Spleen (tissue), 11 donors: ENCODE results near the gene FOS. TPM values are rescaled to one million over a fixed set of nuclear protein-coding genes. Genes with fewer than 3 reads are reported as not detected.

ENCODE experiments used
- DNase-seq: peaks from one replicate; pipeline ENCODE4 v3.0.0-alpha.2; 2020
- H3K27ac ChIP-seq, 8 donors: fragments of 200-600 bp; sonication (generic) in 7 of 8; 1 replicate in 4 of 8; 2 replicates in 4 of 8; pipeline versions ENCODE4 v1.5.0 to v1.8.0; 2016 to 2021; ENCODE audit warnings: inconsistent platforms in 4 of 8, mild to moderate bottlenecking in 4 of 8, moderate library complexity in 1 of 8
- H3K27me3 ChIP-seq, 7 donors: fragments of 200-600 bp; sonication (generic) in 6 of 7; replicated peaks in 1 of 7; 1 replicate in 4 of 7; 2 replicates in 3 of 7; pipeline versions ENCODE4 v1.5.0 to v1.8.0; 2016 to 2021; ENCODE audit warnings: inconsistent platforms in 3 of 7, mild to moderate bottlenecking in 1 of 7
- H3K36me3 ChIP-seq, 6 donors: fragments of 200-600 bp; sonication (generic) in 5 of 6; 1 replicate in 4 of 6; 2 replicates in 2 of 6; pipeline versions ENCODE4 v1.5.0 to v1.8.0; 2016 to 2021; ENCODE audit warnings: inconsistent platforms in 2 of 6
- H3K4me1 ChIP-seq, 6 donors: fragments of 200-600 bp; sonication (generic) in 5 of 6; 1 replicate in 3 of 6; 2 replicates in 3 of 6; pipeline versions ENCODE4 v1.5.0 to v1.8.0; 2016 to 2021; ENCODE audit warnings: inconsistent platforms in 3 of 6
- H3K4me3 ChIP-seq, 8 donors: fragments of 200-600 bp; sonication (generic) in 7 of 8; 1 replicate in 4 of 8; 2 replicates in 4 of 8; pipeline versions ENCODE4 v1.5.0 to v1.8.0; 2016 to 2021; ENCODE audit warnings: inconsistent platforms in 4 of 8, mild to moderate bottlenecking in 4 of 8, moderate library complexity in 2 of 8
- H3K9me3 ChIP-seq, 8 donors: fragments of 200-600 bp; sonication (generic) in 7 of 8; 1 replicate in 4 of 8; 2 replicates in 4 of 8; pipeline versions ENCODE4 v1.5.0 to v1.8.0; 2016 to 2021; ENCODE audit warnings: inconsistent platforms in 4 of 8
- CTCF ChIP-seq, 11 experiments: fragments of 200-600 bp in 7 of 11; fragments of 450-650 bp in 4 of 11; sonication (generic) in 4 of 11; IDR thresholded peaks in 8 of 11; conservative IDR thresholded peaks in 3 of 11; 1 replicate in 7 of 11; 2 replicates in 4 of 11; pipeline versions ENCODE4 v1.4.0 to v1.8.0; 2016 to 2021; ENCODE audit warnings: antibody characterized with exemption in 11 of 11, inconsistent platforms in 4 of 11, mild to moderate bottlenecking in 1 of 11
- POLR2A ChIP-seq, 3 donors: fragments of 450-650 bp; IDR thresholded peaks; one replicate each; pipeline ENCODE4 v1.5.1; 2017; ENCODE audit warnings: antibody characterized with exemption in 3 of 3, mild to moderate bottlenecking in 1 of 3
- POLR2AphosphoS5 ChIP-seq, 3 donors: sonication (generic); formaldehyde crosslinking; IDR thresholded peaks; one replicate each; pipeline ENCODE4 v1.5.1; 2017; ENCODE audit warnings: antibody characterized with exemption in 3 of 3
- WGBS, 5 donors: extraction: QIAGEN DNeasy Blood & Tissue Kit in 3 of 5; methylation state at CpG; one replicate each; pipeline versions ENCODE4 v1.1.5 to v1.1.7; 2013 to 2018; 5-methylcytosine and 5-hydroxymethylcytosine counted together
- intact Hi-C: fragments of 100-400 bp; cut with DNase I; formaldehyde crosslinking; loops from one replicate; pipeline ENCODE4 v1.15.0; 2023; ENCODE audit warnings: low total_unique reads
- polyA plus RNA-seq, 3 donors: library from polyadenylated mRNA; stranded (reverse); fragments of 200-250 nt; gene quantifications; one replicate each; pipeline ENCODE4 v1.2.1, GENCODE V29; 2013
- total RNA-seq, 7 donors: library from RNA; depleted of rRNA in 3 of 7; stranded (reverse); fragments of >200 nt in 3 of 7; fragmentation: NEBNext Ultra II Directional in 4 of 7; extraction: Animal tissue kit (Norgen Biotek cat#: 25700) in 4 of 7; gene quantifications; one replicate each; pipeline versions ENCODE4 v1.1.0 to v1.2.1, GENCODE V29; 2016 to 2021
- donor health status: healthy with polysubstance abuse.
- donor health status: DM: no; HTN: no; CAD: no; lungs with moderate emphysema.
- donor health status: DM: no; HTN: no; CAD: no.
- donor health status: Bipolar disorder and iron deficiency.
- donor health status: healthy.
- donor health status: DM: no; HTN: no; CAD: no.
- donor health status: DM: yes; HTN: yes; CAD: no.

FOS gene
- total and polyA plus RNA-seq, 10 donors, result 18.8 to 414 (median 116) TPM

GRCh38 chr14:75273272-75274049, 5.2 kb upstream of the FOS start:
- peak overlapping the region in 5 of 8 donors; percentile 88 to 99 (median 95) for H3K27ac ChIP-seq
- intact Hi-C loops, result no loop called here
- 69 to 79% (median 73%) methylated on average over 13 of the region's 13 CpGs for WGBS, 5 donors

DNA sequence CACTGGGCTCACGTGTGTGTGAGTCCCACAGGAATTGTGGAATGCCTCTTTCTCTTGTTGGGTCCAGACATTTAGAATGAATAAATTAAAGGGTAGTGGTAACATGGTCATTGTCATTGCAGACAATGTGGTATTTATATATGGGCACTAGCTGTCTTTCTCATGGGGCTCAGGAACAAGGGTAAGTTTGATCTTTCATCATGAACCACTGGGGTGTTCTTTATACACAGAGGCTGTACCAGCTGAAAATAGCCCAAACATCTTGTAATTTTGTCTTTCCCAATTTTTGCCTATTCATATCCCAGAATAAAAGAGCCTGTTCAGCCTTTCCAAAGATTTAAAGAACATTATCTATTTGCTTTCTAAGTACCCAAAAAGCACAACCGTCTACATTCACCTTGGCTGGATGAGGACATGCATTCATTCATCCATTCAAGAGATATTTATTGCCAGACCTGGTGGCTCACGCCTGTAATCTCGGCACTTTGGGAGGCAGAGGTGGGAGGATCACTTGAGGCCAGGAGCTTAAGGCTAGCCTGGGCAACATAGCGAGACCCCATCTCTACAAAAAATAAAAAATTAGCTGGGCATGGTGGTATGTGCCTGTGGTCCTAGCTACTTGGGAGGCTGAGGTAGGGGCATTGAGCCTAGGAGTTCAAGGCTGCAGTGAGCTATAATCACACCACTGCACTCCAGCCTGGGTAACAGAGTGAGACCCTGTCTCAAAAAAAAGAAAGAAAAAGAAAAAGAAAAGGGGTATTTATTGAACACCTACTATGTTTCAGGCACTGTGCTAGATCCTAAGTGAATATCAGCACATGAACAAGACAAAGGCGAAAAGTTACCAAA, 4.4 kb upstream of the FOS start:
- peak; percentile 36 for DNase-seq
- peak overlapping the region in 1 of 8 donors; percentile 56 for H3K4me3 ChIP-seq
- no peak for TF ChIP-seq POLR2A (IDR thresholded peaks at IDR 0.05)
- TF ChIP-seq CTCF (IDR thresholded peaks at IDR 0.05 in 8 of 11, conservative IDR thresholded peaks at IDR 0.05 in 3 of 11), result no peak
- TF ChIP-seq POLR2AphosphoS5 (IDR thresholded peaks at IDR 0.05), result no peak
- H3K27ac ChIP-seq, result peak overlapping the region in 7 of 8 donors; percentile 72 to 99 (median 89)
- H3K27me3 ChIP-seq, result peaks cover 0 to 28% (median 8%) of the 10 kb centered on the region in 7 donors
- intact Hi-C loops, result no loop called here
- WGBS, 5 donors, result 62 to 79% (median 70%) methylated on average over 6 of the region's 6 CpGs
- H3K4me1 ChIP-seq, result peaks cover 22 to 76% (median 53%) of the 10 kb centered on the region in 6 donors
- no peaks in the 10 kb centered on the region for H3K36me3 ChIP-seq
- H3K9me3 ChIP-seq, result no peaks in the 10 kb centered on the region

More at GRCh38 chr14:75273272-75274049, 5.2 kb upstream of the FOS start:
- DNase-seq, result peak; percentile 36
- no peak for TF ChIP-seq POLR2A (IDR thresholded peaks at IDR 0.05)
- no peak for TF ChIP-seq POLR2AphosphoS5 (IDR thresholded peaks at IDR 0.05)
- no peak for TF ChIP-seq CTCF (IDR thresholded peaks at IDR 0.05 in 8 of 11, conservative IDR thresholded peaks at IDR 0.05 in 3 of 11)
- peak overlapping the region in 1 of 8 donors; percentile 56 for H3K4me3 ChIP-seq
- H3K36me3 ChIP-seq, result no peaks in the 10 kb centered on the region
- H3K4me1 ChIP-seq, result peaks cover 22 to 77% (median 51%) of the 10 kb centered on the region in 6 donors
- H3K9me3 ChIP-seq, result no peaks in the 10 kb centered on the region
- H3K27me3 ChIP-seq, result peaks cover 0 to 23% (median 8%) of the 10 kb centered on the region in 7 donors

DNA sequence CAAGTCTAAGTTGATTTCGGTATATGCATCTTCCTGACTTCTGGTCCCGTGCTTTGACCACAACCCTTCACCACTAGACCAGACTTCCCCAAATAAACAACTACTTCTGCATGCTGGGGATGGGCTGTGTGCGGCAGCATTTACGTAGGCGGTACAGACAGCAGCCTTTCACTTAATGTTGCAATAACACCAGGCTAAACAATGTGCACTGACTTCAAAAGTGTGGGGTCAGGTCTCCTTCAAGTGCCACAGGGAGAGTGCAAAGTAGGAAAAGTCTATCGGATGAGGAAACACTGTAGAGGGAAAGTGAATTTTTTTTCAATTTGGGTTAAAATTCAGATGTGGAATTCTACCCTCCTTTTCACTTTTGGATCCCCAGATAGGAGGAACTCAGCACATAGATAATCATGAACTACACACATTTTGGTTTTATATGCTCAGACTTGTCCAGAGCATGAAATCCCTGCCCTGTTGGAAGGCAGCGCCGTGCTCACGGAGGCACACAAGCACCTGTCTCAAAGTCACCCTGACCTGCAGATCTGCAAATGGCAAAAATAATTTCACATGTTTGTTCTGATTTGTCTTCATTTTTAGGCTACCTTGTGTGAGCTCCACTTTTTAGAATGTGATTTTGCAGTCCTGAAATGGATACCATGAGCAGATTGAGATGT, 3.6 kb upstream of the FOS start:
- Histone ChIP-seq H3K27ac (peak overlapping the region in 7 of 8 donors; percentile 72 to 99 (median 89)), H3K4me1 (peaks cover 25 to 76% (median 61%) of the 10 kb centered on the region in 6 donors), H3K9me3 (no peaks in the 10 kb centered on the region), H3K36me3 (peaks cover 0 to 4% (median 0%) of the 10 kb centered on the region in 6 donors), H3K27me3 (peaks cover 0 to 35% (median 8%) of the 10 kb centered on the region in 7 donors), H3K4me3 (peak overlapping the region in 1 of 8 donors; percentile 56)
- DNase-seq, result peak; percentile 90
- WGBS, 5 donors, result 38 to 58% (median 52%) methylated on average over 9 of the region's 9 CpGs
- intact Hi-C loops, result no loop called here
- no peak for TF ChIP-seq CTCF (IDR thresholded peaks at IDR 0.05 in 8 of 11, conservative IDR thresholded peaks at IDR 0.05 in 3 of 11)
- TF ChIP-seq POLR2A (IDR thresholded peaks at IDR 0.05), result peak in 1 of 3 donors; percentile 70
- TF ChIP-seq POLR2AphosphoS5 (IDR thresholded peaks at IDR 0.05), result peak in 2 of 3 donors; percentile 23 to 95
